Mesendoderm (in vitro differentiated cells): ENCODE results near the gene EPHA3.

Experiments
- DNase-seq: peaks from one replicate; pipeline ENCODE4 v3.0.0; 2013
- H2AK5ac ChIP-seq: 2 replicates; pipeline ENCODE4 v1.6.1; 2013; ENCODE audit warnings: low read length, inconsistent platforms
- H2BK120ac ChIP-seq: 2 replicates; pipeline ENCODE4 v1.6.1; 2013; ENCODE audit warnings: low read depth, mild to moderate bottlenecking, low read length, moderate library complexity, mixed read lengths
- H2BK15ac ChIP-seq: replicated peaks from 2 replicates; pipeline ENCODE4 v1.6.1; 2013; ENCODE audit warnings: low read depth, mild to moderate bottlenecking, moderate library complexity
- H2BK5ac ChIP-seq: 2 replicates; pipeline ENCODE4 v1.6.1; 2013; ENCODE audit warnings: low read length, inconsistent platforms
- H3K18ac ChIP-seq: 2 replicates; pipeline ENCODE4 v1.6.1; 2013; ENCODE audit warnings: mild to moderate bottlenecking, low read length, mixed read lengths
- H3K23ac ChIP-seq: one replicate; pipeline ENCODE4 v1.6.1; 2013; ENCODE audit warnings: low read length
- H3K27ac ChIP-seq: 2 replicates; pipeline ENCODE4 v1.5.1; 2013; ENCODE audit warnings: low read depth, mild to moderate bottlenecking, inconsistent platforms, low read length, moderate library complexity
- H3K27me3 ChIP-seq: 2 replicates; pipeline ENCODE4 v1.6.1; 2013; ENCODE audit warnings: low read length, control low read depth, mild to moderate bottlenecking, inconsistent platforms; ENCODE audit not compliant: insufficient read depth, poor library complexity
- H3K36me3 ChIP-seq: 2 replicates; pipeline ENCODE4 v1.6.1; 2013; ENCODE audit warnings: low read length, inconsistent platforms; ENCODE audit not compliant: control insufficient read depth, insufficient read depth
- H3K4ac ChIP-seq: one replicate; pipeline ENCODE4 v1.6.1; 2013; ENCODE audit warnings: low read depth, mild to moderate bottlenecking, low read length, moderate library complexity
- H3K4me1 ChIP-seq: 2 replicates; pipeline ENCODE4 v1.6.1; 2013; ENCODE audit warnings: low read depth, low read length, inconsistent platforms; ENCODE audit not compliant: control insufficient read depth
- H3K4me2 ChIP-seq: 2 replicates; pipeline ENCODE4 v1.6.1; 2013; ENCODE audit warnings: low read length
- H3K4me3 ChIP-seq: 2 replicates; pipeline ENCODE4 v1.5.1; 2013; ENCODE audit warnings: mild to moderate bottlenecking, low read length
- H3K56ac ChIP-seq: one replicate; pipeline ENCODE4 v1.6.1; 2013; ENCODE audit warnings: low read length
- H3K79me1 ChIP-seq: 2 replicates; pipeline ENCODE4 v1.6.1; 2013; ENCODE audit warnings: low read length, inconsistent platforms
- H3K79me2 ChIP-seq: 2 replicates; pipeline ENCODE4 v1.6.1; 2013; ENCODE audit warnings: mild to moderate bottlenecking, low read length; ENCODE audit not compliant: control insufficient read depth, insufficient read depth
- H3K9ac ChIP-seq: 2 replicates; pipeline ENCODE4 v1.6.1; 2013; ENCODE audit warnings: low read length, inconsistent platforms
- H4K5ac ChIP-seq: one replicate; pipeline ENCODE4 v1.6.1; 2013; ENCODE audit warnings: low read length
- H4K8ac ChIP-seq: one replicate; pipeline ENCODE4 v1.6.1; 2013; ENCODE audit warnings: low read depth, mild to moderate bottlenecking, control low read depth, low read length, moderate library complexity
- WGBS: extraction: QIAGEN DNeasy Blood & Tissue Kit; methylation state at CpG from one replicate; pipeline ENCODE4 v1.1.7; 2013; ENCODE audit warnings: low lambda C conversion rate, missing lambda C conversion rate; ENCODE audit not compliant: insufficient coverage; ENCODE audit errors: extremely low coverage; 5-methylcytosine and 5-hydroxymethylcytosine counted together

EPHA3 gene

DNA sequence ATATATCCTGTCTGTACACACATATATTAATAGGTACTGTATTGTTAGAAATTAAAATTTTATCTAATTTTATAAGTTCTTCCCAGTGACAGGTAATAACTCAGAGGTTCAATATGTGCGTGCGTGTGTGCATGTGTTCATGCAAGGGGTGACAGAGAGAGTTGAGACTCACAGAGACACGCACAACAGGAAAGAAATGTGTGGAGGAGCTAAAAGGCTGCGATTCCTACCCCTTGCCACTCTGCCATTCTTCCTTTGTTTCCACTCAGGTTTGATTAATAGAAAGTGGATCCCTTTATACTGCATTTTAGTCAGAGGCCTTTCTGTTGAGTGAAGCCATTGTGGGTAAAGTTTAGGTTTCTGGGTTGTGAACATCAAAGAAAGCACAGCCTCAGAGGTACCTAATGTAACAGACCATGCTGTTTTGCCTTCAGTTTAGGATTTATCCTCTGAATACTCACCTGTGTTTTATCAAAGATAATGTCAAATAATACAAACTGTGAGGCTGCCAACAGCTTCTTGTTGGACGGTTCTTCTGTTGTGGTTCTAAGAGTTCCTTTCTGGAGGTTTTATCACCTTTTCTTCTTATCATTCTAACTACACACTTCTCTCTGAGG is 182.3 kb downstream of the EPHA3 start:
- H3K27me3 ChIP-seq: no peaks in the 10 kb centered on the region
- no CpG with 5 or more reads among the region's 5 CpGs for WGBS
- H2AK5ac ChIP-seq: no peak overlapping the region
- no peak overlapping the region for H3K4ac ChIP-seq
- H3K23ac ChIP-seq: no peak overlapping the region
- no peak overlapping the region for H3K18ac ChIP-seq
- H4K8ac ChIP-seq: no peak overlapping the region
- H3K36me3 ChIP-seq: no peaks in the 10 kb centered on the region
- no peak overlapping the region for H3K27ac ChIP-seq
- DNase-seq: no peak
- H3K79me1 ChIP-seq: no peaks in the 10 kb centered on the region
- H3K4me1 ChIP-seq: no peaks in the 10 kb centered on the region
- H3K4me3 ChIP-seq: no peak overlapping the region
- no peak overlapping the region for H2BK5ac ChIP-seq
- H3K9ac ChIP-seq: no peak overlapping the region
- no peak overlapping the region for H3K4me2 ChIP-seq
- no peak overlapping the region for H2BK120ac ChIP-seq
- H2BK15ac ChIP-seq: no peak overlapping the region
- no peaks in the 10 kb centered on the region for H3K79me2 ChIP-seq
- no peak overlapping the region for H4K5ac ChIP-seq
- no peak overlapping the region for H3K56ac ChIP-seq

DNA sequence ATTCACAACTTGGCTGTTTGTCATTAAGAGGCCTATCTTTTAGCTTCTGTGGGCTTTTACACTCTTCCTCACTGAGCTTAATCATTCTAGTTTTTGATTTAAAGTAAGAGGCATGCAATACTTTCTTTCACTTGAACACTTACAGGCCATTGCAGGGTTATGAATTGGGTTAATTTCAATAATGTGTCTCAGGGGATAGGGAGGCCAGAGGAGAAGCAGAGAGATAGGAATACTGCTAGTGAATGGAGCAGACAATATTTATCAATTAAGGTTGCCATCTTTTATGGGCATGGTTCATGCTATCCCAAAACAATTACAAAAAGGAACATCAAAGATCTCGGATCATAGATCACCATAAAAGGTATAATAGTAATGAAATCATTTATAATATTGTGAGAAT is 189.8 kb downstream of the EPHA3 start:
- no CpG with 5 or more reads among the region's 1 CpG for WGBS
- H2BK5ac ChIP-seq: no peak overlapping the region
- H2BK120ac ChIP-seq: no peak overlapping the region
- H2BK15ac ChIP-seq: no peak overlapping the region
- H3K79me1 ChIP-seq: no peaks in the 10 kb centered on the region
- H3K18ac ChIP-seq: no peak overlapping the region
- no peak overlapping the region for H3K4me3 ChIP-seq
- no peak overlapping the region for H2AK5ac ChIP-seq
- no peak overlapping the region for H3K56ac ChIP-seq
- no peak overlapping the region for H3K27ac ChIP-seq
- H3K79me2 ChIP-seq: no peaks in the 10 kb centered on the region
- H4K5ac ChIP-seq: no peak overlapping the region
- no peak overlapping the region for H3K4me2 ChIP-seq
- no peak overlapping the region for H4K8ac ChIP-seq
- no peaks in the 10 kb centered on the region for H3K4me1 ChIP-seq
- DNase-seq: no peak
- H3K36me3 ChIP-seq: no peaks in the 10 kb centered on the region
- H3K23ac ChIP-seq: no peak overlapping the region
- H3K9ac ChIP-seq: no peak overlapping the region
- H3K27me3 ChIP-seq: no peaks in the 10 kb centered on the region
- H3K4ac ChIP-seq: no peak overlapping the region

DNA sequence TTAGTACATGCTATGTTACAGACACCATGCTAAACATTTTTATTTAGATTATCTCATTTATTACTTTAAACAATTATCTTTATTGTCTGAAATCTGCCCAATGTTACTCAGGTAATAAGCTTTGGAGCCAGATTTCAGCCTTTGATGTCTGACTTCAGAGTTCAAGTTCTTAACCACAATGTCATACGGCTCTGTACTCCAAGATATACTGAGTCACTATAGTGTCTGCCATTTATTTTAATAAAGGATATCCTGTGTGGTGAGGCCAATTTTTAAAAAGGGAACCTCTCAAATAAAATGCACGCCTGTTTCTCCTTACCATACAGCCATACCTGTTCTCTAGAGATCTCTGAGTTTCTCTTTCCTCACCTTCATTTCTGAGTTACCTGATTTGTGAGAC is 193.1 kb downstream of the EPHA3 start:
- H2AK5ac ChIP-seq: no peak overlapping the region
- H3K4me1 ChIP-seq: no peaks in the 10 kb centered on the region
- H2BK15ac ChIP-seq: no peak overlapping the region
- H3K4me2 ChIP-seq: no peak overlapping the region
- H2BK5ac ChIP-seq: no peak overlapping the region
- no peak overlapping the region for H2BK120ac ChIP-seq
- no peak overlapping the region for H3K4me3 ChIP-seq
- WGBS: no CpG with 5 or more reads among the region's 2 CpGs
- no peak overlapping the region for H3K23ac ChIP-seq
- H3K79me2 ChIP-seq: no peaks in the 10 kb centered on the region
- H4K5ac ChIP-seq: no peak overlapping the region
- H3K4ac ChIP-seq: no peak overlapping the region
- no peak overlapping the region for H3K56ac ChIP-seq
- no peak overlapping the region for H3K27ac ChIP-seq
- H3K18ac ChIP-seq: no peak overlapping the region
- H3K27me3 ChIP-seq: no peaks in the 10 kb centered on the region
- H3K79me1 ChIP-seq: no peaks in the 10 kb centered on the region
- H3K9ac ChIP-seq: no peak overlapping the region
- no peak for DNase-seq
- H4K8ac ChIP-seq: no peak overlapping the region
- no peaks in the 10 kb centered on the region for H3K36me3 ChIP-seq

DNA sequence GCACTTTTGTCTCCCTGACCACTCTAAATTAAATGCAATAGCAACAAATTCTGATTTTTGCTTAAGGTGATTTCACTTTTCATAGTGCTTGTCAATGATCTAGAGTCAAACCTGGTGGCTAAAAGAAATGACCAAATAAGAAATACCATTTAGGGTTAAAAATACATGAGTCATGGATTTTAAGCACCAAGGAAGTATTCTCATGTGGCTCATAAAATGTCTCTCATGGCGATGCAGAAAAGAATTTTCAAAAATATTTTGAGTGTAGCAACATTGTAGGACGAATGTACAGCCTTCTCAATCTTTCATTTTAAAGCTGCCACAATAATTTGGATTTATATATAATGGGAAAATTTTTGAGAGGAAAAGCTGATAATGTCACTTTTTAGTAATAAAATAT is 193.6 kb downstream of the EPHA3 start:
- Histone ChIP-seq H2BK5ac (no peak overlapping the region), H2BK120ac (no peak overlapping the region), H3K56ac (no peak overlapping the region), H3K4me2 (no peak overlapping the region), H3K36me3 (no peaks in the 10 kb centered on the region), H3K4me3 (no peak overlapping the region), H3K18ac (no peak overlapping the region), H3K9ac (no peak overlapping the region), H3K4ac (no peak overlapping the region), H2AK5ac (no peak overlapping the region), H2BK15ac (no peak overlapping the region), H4K5ac (no peak overlapping the region), H3K79me2 (no peaks in the 10 kb centered on the region), H3K27me3 (no peaks in the 10 kb centered on the region), H3K79me1 (no peaks in the 10 kb centered on the region), H3K23ac (no peak overlapping the region), H4K8ac (no peak overlapping the region), H3K4me1 (no peaks in the 10 kb centered on the region), H3K27ac (no peak overlapping the region)
- no peak for DNase-seq
- WGBS: no CpG with 5 or more reads among the region's 2 CpGs

DNA sequence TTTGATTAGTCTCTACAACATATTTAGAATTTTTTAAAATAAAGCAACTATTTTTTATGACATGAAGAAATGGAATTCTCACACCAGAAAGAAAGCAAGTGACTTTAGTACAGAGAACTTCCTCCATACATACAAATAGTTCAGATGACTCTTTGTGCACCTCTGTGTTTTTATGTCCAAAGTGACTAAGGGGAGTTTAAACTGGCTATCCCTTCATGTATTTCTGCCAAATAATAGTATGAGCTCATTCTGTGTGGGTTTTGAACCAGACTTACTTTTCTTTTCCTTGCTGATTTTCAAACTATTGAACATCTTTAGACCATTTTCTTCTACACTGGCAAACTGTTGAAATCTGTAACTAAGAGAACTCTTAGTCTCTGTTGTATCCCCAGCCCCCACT is 196.3 kb downstream of the EPHA3 start:
- H3K23ac ChIP-seq: no peak overlapping the region
- no peak overlapping the region for H3K4me2 ChIP-seq
- H3K36me3 ChIP-seq: no peaks in the 10 kb centered on the region
- no peaks in the 10 kb centered on the region for H3K27me3 ChIP-seq
- H2BK5ac ChIP-seq: no peak overlapping the region
- no peaks in the 10 kb centered on the region for H3K4me1 ChIP-seq
- H4K5ac ChIP-seq: no peak overlapping the region
- no peak overlapping the region for H2AK5ac ChIP-seq
- no peak overlapping the region for H3K27ac ChIP-seq
- no peaks in the 10 kb centered on the region for H3K79me2 ChIP-seq
- no peak overlapping the region for H3K56ac ChIP-seq
- no peak for DNase-seq
- H4K8ac ChIP-seq: no peak overlapping the region
- no peak overlapping the region for H3K9ac ChIP-seq
- no peak overlapping the region for H3K4ac ChIP-seq
- no peak overlapping the region for H2BK15ac ChIP-seq
- no peaks in the 10 kb centered on the region for H3K79me1 ChIP-seq
- no peak overlapping the region for H2BK120ac ChIP-seq
- no peak overlapping the region for H3K4me3 ChIP-seq
- no peak overlapping the region for H3K18ac ChIP-seq

DNA sequence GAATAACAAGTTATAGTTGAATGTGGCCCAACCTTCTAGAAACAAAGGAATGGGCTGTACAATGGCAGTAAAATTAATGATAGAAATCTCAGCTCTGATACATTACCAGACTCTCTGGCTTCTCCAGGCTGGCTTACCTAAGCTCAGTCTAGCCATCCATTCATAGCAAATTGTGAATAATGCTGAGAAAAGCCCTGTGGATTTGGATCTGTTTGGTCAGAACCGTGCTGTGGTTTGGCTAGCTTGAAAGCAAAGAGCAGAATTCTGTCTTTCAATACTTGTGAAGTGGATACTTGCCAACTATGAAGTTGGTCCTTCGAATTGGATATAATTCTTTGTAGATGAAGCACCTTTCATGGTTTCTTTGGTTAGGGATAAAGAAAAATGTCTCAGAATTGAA is 199.1 kb downstream of the EPHA3 start:
- WGBS: no CpG with 5 or more reads among the region's 2 CpGs
- no peak overlapping the region for H2BK5ac ChIP-seq
- no peak overlapping the region for H3K4ac ChIP-seq
- no peak overlapping the region for H3K18ac ChIP-seq
- H3K79me1 ChIP-seq: no peaks in the 10 kb centered on the region
- H3K4me1 ChIP-seq: no peaks in the 10 kb centered on the region
- DNase-seq: no peak
- H3K4me2 ChIP-seq: no peak overlapping the region
- H3K56ac ChIP-seq: no peak overlapping the region
- no peak overlapping the region for H2BK120ac ChIP-seq
- no peak overlapping the region for H3K9ac ChIP-seq
- H3K4me3 ChIP-seq: no peak overlapping the region
- H3K27me3 ChIP-seq: no peaks in the 10 kb centered on the region
- no peaks in the 10 kb centered on the region for H3K79me2 ChIP-seq
- no peak overlapping the region for H2AK5ac ChIP-seq
- no peak overlapping the region for H3K23ac ChIP-seq
- H3K36me3 ChIP-seq: no peaks in the 10 kb centered on the region
- no peak overlapping the region for H3K27ac ChIP-seq
- no peak overlapping the region for H4K8ac ChIP-seq
- no peak overlapping the region for H4K5ac ChIP-seq
- no peak overlapping the region for H2BK15ac ChIP-seq
